HepG2 (cell line): ENCODE data around the gene EPX.

Source experiments
- CTCF ChIP-seq: sonication (generic); formaldehyde crosslinking; IDR thresholded peaks from 2 replicates; pipeline ENCODE4 v1.5.0; 2020; ENCODE audit warnings: mild to moderate bottlenecking, missing genetic modification reagents, moderate library complexity
- EZH2 ChIP-seq: conservative IDR thresholded peaks from 2 replicates; pipeline ENCODE4 v1.6.1; 2012; ENCODE audit warnings: mild to moderate bottlenecking, low read depth, low read length, moderate library complexity
- FOXK1 ChIP-seq: sonication (generic); formaldehyde crosslinking; IDR thresholded peaks from 2 replicates; pipeline ENCODE4 v1.4.0; 2020; ENCODE audit warnings: low read depth, missing genetic modification reagents, borderline replicate concordance
- HOXA7 ChIP-seq: sonication (generic); formaldehyde crosslinking; IDR thresholded peaks from 2 replicates; pipeline ENCODE4 v1.8.1; 2022; ENCODE audit warnings: mild to moderate bottlenecking, missing genetic modification reagents, moderate library complexity
- SYNCRIP ChIP-seq: fragments of 200-400 bp; formaldehyde crosslinking; IDR thresholded peaks from 2 replicates; pipeline ENCODE4 v1.6.1; 2018; ENCODE audit warnings: mild to moderate bottlenecking, low read depth, low read length; ENCODE audit not compliant: insufficient read depth
- TCF7L2 ChIP-seq: IDR thresholded peaks from 2 replicates; pipeline ENCODE4 v1.6.1; 2011; ENCODE audit warnings: mild to moderate bottlenecking, low read depth, low read length, moderate library complexity
- ZNF138 ChIP-seq: sonication (generic); formaldehyde crosslinking; IDR thresholded peaks from 2 replicates; pipeline ENCODE4 v1.5.0; 2020; ENCODE audit warnings: mild to moderate bottlenecking, low read depth, missing genetic modification reagents

- TF ChIP-seq CTCF (CRISPR knock-in tag) (peak; percentile 87), SYNCRIP (no peak), EZH2 (no peak), HOXA7 (CRISPR knock-in tag) (0 out of 2 replicates have a peak, but pooled peaks have one; percentile 23), TCF7L2 (no peak), ZNF138 (CRISPR knock-in tag) (0 out of 2 replicates have a peak, but pooled peaks have one; percentile 70), FOXK1 (CRISPR knock-in tag) (no peak)
These were observed 57.0 kb downstream of the EPX start for GRCh38 chr17:58249270-58250133.
